HCT116 (cell line): ENCODE results near the gene ERAP2. TPM values are rescaled to one million over a fixed set of nuclear protein-coding genes. Genes with fewer than 3 reads are reported as not detected.

Source experiments
- ATAC-seq: fragments of 200-7000 bp; cut with Tn5 transposase; 2 replicates; pipeline ENCODE4 v1.9.1; 2020; ENCODE audit warnings: mild to moderate bottlenecking, moderate library complexity
- BruUV-seq: library from RNA; stranded (reverse); fragments of 400-500 nt; replicated peaks from 2 replicates; lab custom pipeline; 2021; lab: Mats Ljungman, UMichigan
- CTCF ChIA-PET: fragments of 300-600 bp; sonication (Branson Sonifier 250); formaldehyde crosslinking; loops from one replicate; lab custom pipeline; 2021; ENCODE audit warnings: antibody characterized with exemption; lab: Charles Lee
- POLR2A ChIA-PET: fragments of 300-600, 350-600 bp; sonication (Branson Sonifier 250); formaldehyde crosslinking; loops from one replicate; lab custom pipeline; 2021; ENCODE audit warnings: antibody characterized with exemption; lab: Charles Lee
- RAD21 ChIA-PET, 2 experiments: fragments of 300-600 bp; sonication (Branson Sonifier 250); formaldehyde crosslinking; loops; one replicate each; lab custom pipeline; 2023; ENCODE audit warnings: low total read pairs in 2 of 2; ENCODE audit not compliant: uncharacterized antibody in 2 of 2, unreplicated experiment in 2 of 2, low non-redundant PET in 1 of 2; lab: Charles Lee
- DNase-seq: peaks from one replicate; pipeline ENCODE4 v3.0.0-alpha.2; 2010; ENCODE audit warnings: low read depth, low spot score
- H2AFZ ChIP-seq: fragments of 200-600 bp; shearing (Covaris generic), sonication (generic); 2 replicates; pipeline ENCODE4 v1.6.1; 2017; ENCODE audit warnings: low read depth, mixed run types, mixed read lengths, antibody characterized with exemption, low read length; ENCODE audit not compliant: poor library complexity, severe bottlenecking
- H3K27ac ChIP-seq: 2 replicates; pipeline ENCODE4 v1.5.1; 2012; ENCODE audit warnings: low read depth, low read length
- H3K27me3 ChIP-seq: fragments of 200-600 bp; sonication (generic); 2 replicates; pipeline ENCODE4 v1.6.1; 2016; ENCODE audit warnings: mixed run types, low read length, mixed read lengths; ENCODE audit not compliant: insufficient read depth
- H3K36me3 ChIP-seq, 2 experiments: fragments of 200-500 bp in 1 of 2; fragments of 200-600 bp in 1 of 2; sonication (Bioruptor generic) in 1 of 2; sonication (generic) in 1 of 2; 2 replicates each; pipeline versions ENCODE4 v1.5.1 to v1.6.1; 2014 to 2016; ENCODE audit warnings: low read length in 2 of 2, inconsistent platforms in 1 of 2, mixed read lengths in 1 of 2, mixed run types in 1 of 2; ENCODE audit not compliant: insufficient read depth in 2 of 2, control insufficient read depth in 1 of 2
- H3K4me1 ChIP-seq, 2 experiments: fragments of 200-600 bp in 1 of 2; sonication (generic) in 1 of 2; 2 replicates each; pipeline versions ENCODE4 v1.5.1 to v1.6.1; 2012 to 2017; ENCODE audit warnings: low read length in 2 of 2, inconsistent platforms in 1 of 2, mild to moderate bottlenecking in 1 of 2, mixed read lengths in 1 of 2, mixed run types in 1 of 2, moderate library complexity in 1 of 2; ENCODE audit not compliant: insufficient read depth in 2 of 2, control insufficient read depth in 1 of 2
- H3K4me2 ChIP-seq: fragments of 200-600 bp; sonication (generic); 2 replicates; pipeline ENCODE4 v1.6.1; 2017; ENCODE audit warnings: mixed run types, low read length, mixed read lengths
- H3K4me3 ChIP-seq, 2 experiments: fragments of 200-600 bp in 1 of 2; sonication (generic) in 1 of 2; replicated peaks in 1 of 2; 2 replicates each; pipeline ENCODE4 v1.5.1; 2011 to 2016; ENCODE audit warnings: low read length in 2 of 2, control low read depth in 1 of 2, low read depth in 1 of 2, mild to moderate bottlenecking in 1 of 2, mixed read lengths in 1 of 2, mixed run types in 1 of 2
- H3K79me2 ChIP-seq: fragments of 200-600 bp; sonication (generic); 2 replicates; pipeline ENCODE4 v1.6.1; 2017; ENCODE audit warnings: mild to moderate bottlenecking, mixed run types, low read length, moderate library complexity, mixed read lengths; ENCODE audit not compliant: insufficient read depth
- H3K9ac ChIP-seq: fragments of 200-600 bp; sonication (generic); 2 replicates; pipeline ENCODE4 v1.6.1; 2016; ENCODE audit warnings: low read length, mixed read lengths
- H3K9me2 ChIP-seq: fragments of 200-600 bp; sonication (generic), shearing (Covaris generic); 2 replicates; pipeline ENCODE4 v1.6.1; 2017; ENCODE audit warnings: mixed run types, mild to moderate bottlenecking, moderate library complexity; ENCODE audit not compliant: insufficient read depth
- H3K9me3 ChIP-seq, 2 experiments: fragments of 200-500 bp in 1 of 2; fragments of 200-600 bp in 1 of 2; sonication (Bioruptor generic) in 1 of 2; sonication (generic) in 1 of 2; 2 replicates each; pipeline ENCODE4 v1.6.1; 2014 to 2017; ENCODE audit warnings: low read length in 2 of 2, mixed read lengths in 2 of 2, inconsistent platforms in 1 of 2, low read depth in 1 of 2, mild to moderate bottlenecking in 1 of 2, mixed run types in 1 of 2, moderate library complexity in 1 of 2; ENCODE audit not compliant: control insufficient read depth in 1 of 2, insufficient read depth in 1 of 2
- H4K20me1 ChIP-seq: fragments of 200-600 bp; sonication (generic), shearing (Covaris generic); 2 replicates; pipeline ENCODE4 v1.6.1; 2017; ENCODE audit warnings: mixed run types, mild to moderate bottlenecking, moderate library complexity; ENCODE audit not compliant: insufficient read depth
- CBX3 ChIP-seq: IDR thresholded peaks from 2 replicates; pipeline ENCODE4 v1.6.1; 2012; ENCODE audit warnings: low read depth
- CEBPB ChIP-seq: IDR thresholded peaks from 2 replicates; pipeline ENCODE4 v1.6.1; 2012; ENCODE audit warnings: low read depth
- FOSL1 ChIP-seq: IDR thresholded peaks from 2 replicates; pipeline ENCODE4 v1.6.1; 2012; ENCODE audit warnings: low read depth
- RAD21 ChIP-seq: IDR thresholded peaks from 2 replicates; pipeline ENCODE4 v1.6.1; 2012; ENCODE audit warnings: low read depth, mild to moderate bottlenecking
- SP1 ChIP-seq: IDR thresholded peaks from 2 replicates; pipeline ENCODE4 v1.6.1; 2012; ENCODE audit warnings: low read depth
- ZNF274 ChIP-seq: fragments of 200-500 bp; sonication (Bioruptor generic); IDR thresholded peaks from 2 replicates; pipeline ENCODE4 v1.6.1; 2014; ENCODE audit warnings: mild to moderate bottlenecking, low read depth, low read length, inconsistent platforms
- intact Hi-C: fragments of 100-400 bp; cut with micrococcal nuclease; formaldehyde crosslinking; loops from 2 replicates; pipeline ENCODE4 v1.10.0; 2022
- total RNA-seq: library from RNA; stranded (reverse); gene quantifications from one replicate; pipeline ENCODE4 v1.2.1, GENCODE V29; 2021; ENCODE audit not compliant: unreplicated experiment
- TF ChIP-seq, protein P1 (sequence below): IDR thresholded peaks from 2 replicates; pipeline ENCODE4 v1.6.1; 2011; ENCODE audit warnings: mild to moderate bottlenecking, low read length, moderate library complexity; ENCODE audit not compliant: insufficient replicate concordance; ENCODE audit errors: extremely low read depth
- TF ChIP-seq, protein P2 (sequence below): IDR thresholded peaks from 2 replicates; pipeline ENCODE4 v1.6.1; 2012
- TF ChIP-seq, protein P3 (sequence below): IDR thresholded peaks from 2 replicates; pipeline ENCODE4 v1.6.1; 2012; ENCODE audit warnings: low read depth

Gene ERAP2
- total RNA-seq, 1 experiment from 2014 or later, result 2.2 TPM

DNA sequence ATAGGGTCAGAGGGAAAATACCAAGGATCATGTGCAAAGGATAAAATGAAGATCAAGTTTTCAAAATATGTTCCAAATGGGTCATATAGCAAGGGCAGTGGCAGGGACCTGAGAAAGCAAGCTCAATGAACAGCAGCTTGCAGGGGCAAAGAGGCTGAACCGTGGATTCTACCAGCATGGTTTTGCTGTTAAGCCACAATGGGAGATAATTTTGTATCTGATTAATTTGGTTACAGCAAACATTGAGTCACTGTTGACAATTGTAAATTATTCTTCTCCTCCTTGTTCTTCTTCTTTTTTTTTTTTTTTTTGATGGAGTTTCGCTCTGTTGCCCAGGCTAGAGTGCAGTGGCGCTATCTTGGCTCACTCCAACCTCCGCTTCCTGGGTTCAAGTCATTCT, 18.4 kb upstream of the ERAP2 start (continued):
- TF ChIP-seq, protein P1, sequence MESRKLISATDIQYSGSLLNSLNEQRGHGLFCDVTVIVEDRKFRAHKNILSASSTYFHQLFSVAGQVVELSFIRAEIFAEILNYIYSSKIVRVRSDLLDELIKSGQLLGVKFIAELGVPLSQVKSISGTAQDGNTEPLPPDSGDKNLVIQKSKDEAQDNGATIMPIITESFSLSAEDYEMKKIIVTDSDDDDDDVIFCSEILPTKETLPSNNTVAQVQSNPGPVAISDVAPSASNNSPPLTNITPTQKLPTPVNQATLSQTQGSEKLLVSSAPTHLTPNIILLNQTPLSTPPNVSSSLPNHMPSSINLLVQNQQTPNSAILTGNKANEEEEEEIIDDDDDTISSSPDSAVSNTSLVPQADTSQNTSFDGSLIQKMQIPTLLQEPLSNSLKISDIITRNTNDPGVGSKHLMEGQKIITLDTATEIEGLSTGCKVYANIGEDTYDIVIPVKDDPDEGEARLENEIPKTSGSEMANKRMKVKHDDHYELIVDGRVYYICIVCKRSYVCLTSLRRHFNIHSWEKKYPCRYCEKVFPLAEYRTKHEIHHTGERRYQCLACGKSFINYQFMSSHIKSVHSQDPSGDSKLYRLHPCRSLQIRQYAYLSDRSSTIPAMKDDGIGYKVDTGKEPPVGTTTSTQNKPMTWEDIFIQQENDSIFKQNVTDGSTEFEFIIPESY, result no peak

DNA sequence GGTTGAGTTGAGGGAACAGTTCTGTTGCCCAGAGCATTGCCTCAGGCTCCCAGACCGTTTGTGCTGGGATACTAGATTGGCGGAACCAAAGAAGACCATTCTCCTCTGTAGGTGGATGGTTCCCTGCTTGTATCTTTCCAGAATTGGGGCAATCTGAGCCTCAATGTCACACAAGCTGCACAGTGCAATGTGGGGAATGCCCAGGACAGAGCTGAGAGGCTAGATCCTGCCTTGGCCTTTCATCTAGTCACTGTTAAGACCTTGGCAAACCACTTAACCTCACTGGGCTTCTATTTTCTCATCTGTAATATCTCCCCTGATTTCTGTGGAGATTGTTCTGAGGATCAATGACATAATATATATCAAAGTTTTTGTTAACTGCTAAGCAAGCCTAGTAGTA, 16.9 kb upstream of the ERAP2 start:
- H2AFZ ChIP-seq, result no peak overlapping the region
- H4K20me1 ChIP-seq, result no peaks in the 10 kb centered on the region
- H3K9me2 ChIP-seq, result no peaks in the 10 kb centered on the region
- H3K36me3 ChIP-seq, result no peaks in the 10 kb centered on the region
- H3K4me3 ChIP-seq, result no peak overlapping the region
- no peaks in the 10 kb centered on the region for H3K4me1 ChIP-seq
- no peaks in the 10 kb centered on the region for H3K27me3 ChIP-seq
- ATAC-seq, result no peak
- BruUV-seq, result no TSS peak
- ChIA-PET RAD21 (interaction anchor here in 1 of 2 experiments (0.6 kb wide), 1 partner anchor 23 kb away, joined by 6 read pairs; no protein-coding TSS in a partner anchor), CTCF (no interaction called here), POLR2A (no interaction called here)
- TF ChIP-seq FOSL1 (no peak), RAD21 (no peak), ZNF274 (no peak), CEBPB (no peak), CBX3 (no peak), SP1 (no peak)
- TF ChIP-seq, protein P2, sequence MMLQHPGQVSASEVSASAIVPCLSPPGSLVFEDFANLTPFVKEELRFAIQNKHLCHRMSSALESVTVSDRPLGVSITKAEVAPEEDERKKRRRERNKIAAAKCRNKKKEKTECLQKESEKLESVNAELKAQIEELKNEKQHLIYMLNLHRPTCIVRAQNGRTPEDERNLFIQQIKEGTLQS, result no peak
- TF ChIP-seq, protein P3, sequence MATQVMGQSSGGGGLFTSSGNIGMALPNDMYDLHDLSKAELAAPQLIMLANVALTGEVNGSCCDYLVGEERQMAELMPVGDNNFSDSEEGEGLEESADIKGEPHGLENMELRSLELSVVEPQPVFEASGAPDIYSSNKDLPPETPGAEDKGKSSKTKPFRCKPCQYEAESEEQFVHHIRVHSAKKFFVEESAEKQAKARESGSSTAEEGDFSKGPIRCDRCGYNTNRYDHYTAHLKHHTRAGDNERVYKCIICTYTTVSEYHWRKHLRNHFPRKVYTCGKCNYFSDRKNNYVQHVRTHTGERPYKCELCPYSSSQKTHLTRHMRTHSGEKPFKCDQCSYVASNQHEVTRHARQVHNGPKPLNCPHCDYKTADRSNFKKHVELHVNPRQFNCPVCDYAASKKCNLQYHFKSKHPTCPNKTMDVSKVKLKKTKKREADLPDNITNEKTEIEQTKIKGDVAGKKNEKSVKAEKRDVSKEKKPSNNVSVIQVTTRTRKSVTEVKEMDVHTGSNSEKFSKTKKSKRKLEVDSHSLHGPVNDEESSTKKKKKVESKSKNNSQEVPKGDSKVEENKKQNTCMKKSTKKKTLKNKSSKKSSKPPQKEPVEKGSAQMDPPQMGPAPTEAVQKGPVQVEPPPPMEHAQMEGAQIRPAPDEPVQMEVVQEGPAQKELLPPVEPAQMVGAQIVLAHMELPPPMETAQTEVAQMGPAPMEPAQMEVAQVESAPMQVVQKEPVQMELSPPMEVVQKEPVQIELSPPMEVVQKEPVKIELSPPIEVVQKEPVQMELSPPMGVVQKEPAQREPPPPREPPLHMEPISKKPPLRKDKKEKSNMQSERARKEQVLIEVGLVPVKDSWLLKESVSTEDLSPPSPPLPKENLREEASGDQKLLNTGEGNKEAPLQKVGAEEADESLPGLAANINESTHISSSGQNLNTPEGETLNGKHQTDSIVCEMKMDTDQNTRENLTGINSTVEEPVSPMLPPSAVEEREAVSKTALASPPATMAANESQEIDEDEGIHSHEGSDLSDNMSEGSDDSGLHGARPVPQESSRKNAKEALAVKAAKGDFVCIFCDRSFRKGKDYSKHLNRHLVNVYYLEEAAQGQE, result no peak
- no peak overlapping the region for H3K9ac ChIP-seq
- no peak for DNase-seq
- no peaks in the 10 kb centered on the region for H3K79me2 ChIP-seq
- no peak overlapping the region for H3K4me2 ChIP-seq
- intact Hi-C loops, result no loop called here
- H3K9me3 ChIP-seq, result no peaks in the 10 kb centered on the region
- H3K27ac ChIP-seq, result no peak overlapping the region
